Esophagus (tissue), 2 donors: ENCODE measurements around the gene KRTAP10-8. TPM values are rescaled to one million over a fixed set of nuclear protein-coding genes. Genes with fewer than 3 reads are reported as not detected.

Source experiments
- H3K27ac ChIP-seq, 2 donors: one replicate each; pipeline ENCODE4 v1.5.1; 2013; ENCODE audit warnings: low read depth in 2 of 2, mild to moderate bottlenecking in 2 of 2, inconsistent platforms in 1 of 2, low read length in 1 of 2, moderate library complexity in 1 of 2
- H3K27me3 ChIP-seq, 2 donors: one replicate each; pipeline ENCODE4 v1.6.1; 2013; ENCODE audit warnings: low read length in 2 of 2, control low read depth in 1 of 2, mild to moderate bottlenecking in 1 of 2; ENCODE audit not compliant: insufficient read depth in 2 of 2, control insufficient read depth in 1 of 2
- H3K36me3 ChIP-seq, 2 donors: one replicate each; pipeline ENCODE4 v1.6.1; 2013; ENCODE audit warnings: low read length in 1 of 2; ENCODE audit not compliant: control insufficient read depth in 2 of 2, insufficient read depth in 2 of 2
- H3K4me1 ChIP-seq, 2 donors: one replicate each; pipeline ENCODE4 v1.6.1; 2013; ENCODE audit warnings: low read length in 1 of 2; ENCODE audit not compliant: control insufficient read depth in 2 of 2, insufficient read depth in 2 of 2
- H3K4me3 ChIP-seq, 2 donors: one replicate each; pipeline ENCODE4 v1.5.1; 2013; ENCODE audit warnings: low read length in 2 of 2, mild to moderate bottlenecking in 2 of 2, low read depth in 1 of 2, moderate library complexity in 1 of 2
- H3K9me3 ChIP-seq, 2 donors: one replicate each; pipeline ENCODE4 v1.6.1; 2013; ENCODE audit warnings: mild to moderate bottlenecking in 2 of 2, low read depth in 1 of 2, low read length in 1 of 2, moderate library complexity in 1 of 2; ENCODE audit not compliant: control insufficient read depth in 2 of 2, insufficient read depth in 1 of 2
- WGBS, 2 donors: extraction: QIAGEN DNeasy Blood & Tissue Kit; methylation state at CpG; one replicate each; pipeline ENCODE4 v1.1.7; 2013; 5-methylcytosine and 5-hydroxymethylcytosine counted together
- polyA plus RNA-seq, 2 donors: library from polyadenylated mRNA; stranded (reverse); fragments of 200-250 nt; gene quantifications; one replicate each; pipeline ENCODE4 v1.2.3, GENCODE V29; 2013
- donor health status: healthy with polysubstance abuse.
- donor health status: Bipolar disorder and iron deficiency.

Gene KRTAP10-8, protein sequence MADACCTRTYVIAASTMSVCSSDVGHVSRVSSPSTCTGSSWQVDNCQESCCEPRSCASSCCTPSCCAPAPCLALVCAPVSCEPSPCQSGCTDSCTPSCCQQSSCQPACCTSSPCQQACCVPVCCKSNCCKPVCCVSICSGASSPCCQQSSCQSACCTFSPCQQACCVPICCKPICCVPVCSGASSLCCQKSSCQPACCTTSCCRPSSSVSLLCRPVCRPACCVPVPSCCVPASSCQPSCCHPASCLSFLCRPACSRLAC
- polyA plus RNA-seq, result not detected

- H3K36me3 ChIP-seq, result no peaks in the 10 kb centered on the region
- peaks cover 2 to 9% of the 10 kb centered on the region in 2 donors for H3K9me3 ChIP-seq
- 82 to 88% methylated on average over 8 of the region's 8 CpGs for WGBS, 2 donors
- no peaks in the 10 kb centered on the region for H3K27me3 ChIP-seq
- no peak within 1 kb of the TSS for H3K4me3 ChIP-seq
- no peak within 1 kb of the TSS for H3K27ac ChIP-seq
- no peaks in the 10 kb centered on the region for H3K4me1 ChIP-seq
Observed at GRCh38 chr21:44612029-44612486, at the start of gene KRTAP10-8. Gene KRTAP10-8, plus strand, starts transcription at chr21:44612079. Its CDS starts 22 bp downstream, at chr21:44612101.

DNA sequence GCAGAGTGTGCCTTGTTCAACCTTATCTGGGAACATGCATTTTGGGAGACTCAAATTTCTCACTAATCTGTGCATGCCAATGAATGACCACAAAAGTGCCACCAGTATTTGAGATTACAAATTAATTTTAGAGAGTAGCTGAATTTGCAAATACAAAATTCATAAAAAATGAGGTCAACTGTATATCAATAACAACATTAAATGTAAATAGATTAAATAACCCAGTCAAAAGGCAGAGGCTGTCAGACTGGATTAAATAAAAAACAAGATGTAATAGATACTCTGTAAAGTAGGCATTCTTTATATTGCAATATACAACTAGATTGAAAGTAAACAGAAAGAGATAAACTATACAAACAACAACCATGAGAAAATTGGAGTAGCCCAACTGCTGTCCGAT is 47.8 kb upstream of the KRTAP10-8 start:
- 95 to 98% methylated on average over 1 of the region's 1 CpG for WGBS, 2 donors
- H3K4me3 ChIP-seq, result no peak overlapping the region
- H3K27ac ChIP-seq, result no peak overlapping the region
- no peaks in the 10 kb centered on the region for H3K4me1 ChIP-seq
- H3K36me3 ChIP-seq, result no peaks in the 10 kb centered on the region
- peaks cover 0 to 2% of the 10 kb centered on the region in 2 donors for H3K9me3 ChIP-seq
- H3K27me3 ChIP-seq, result no peaks in the 10 kb centered on the region

- peaks cover 0 to 4% of the 10 kb centered on the region in 2 donors for H3K9me3 ChIP-seq
- H3K27ac ChIP-seq, result no peak overlapping the region
- no peak overlapping the region for H3K4me3 ChIP-seq
- no peaks in the 10 kb centered on the region for H3K4me1 ChIP-seq
- H3K27me3 ChIP-seq, result no peaks in the 10 kb centered on the region
- 0 to 21% methylated on average over 1 of the region's 1 CpG for WGBS, 2 donors
- no peaks in the 10 kb centered on the region for H3K36me3 ChIP-seq
Observed at GRCh38 chr21:44564886-44565598, 46.8 kb upstream of the KRTAP10-8 start.

- no peaks in the 10 kb centered on the region for H3K27me3 ChIP-seq
- no peak overlapping the region for H3K27ac ChIP-seq
- WGBS, 2 donors, result 40 to 46% methylated on average over 1 of the region's 1 CpG
- H3K9me3 ChIP-seq, result peaks cover 1 to 7% of the 10 kb centered on the region in 2 donors
- H3K36me3 ChIP-seq, result no peaks in the 10 kb centered on the region
- no peak overlapping the region for H3K4me3 ChIP-seq
- no peaks in the 10 kb centered on the region for H3K4me1 ChIP-seq
Observed at GRCh38 chr21:44566403-44566802, 45.5 kb upstream of the KRTAP10-8 start.

- WGBS, 2 donors, result 92% methylated on average over 18 of the region's 18 CpGs
- Histone ChIP-seq H3K27me3 (no peaks in the 10 kb centered on the region), H3K4me1 (no peaks in the 10 kb centered on the region), H3K27ac (no peak overlapping the region), H3K4me3 (no peak overlapping the region), H3K9me3 (peaks cover 7 to 10% of the 10 kb centered on the region in 2 donors), H3K36me3 (no peaks in the 10 kb centered on the region)
Observed at GRCh38 chr21:44567481-44568171, 44.3 kb upstream of the KRTAP10-8 start.

DNA sequence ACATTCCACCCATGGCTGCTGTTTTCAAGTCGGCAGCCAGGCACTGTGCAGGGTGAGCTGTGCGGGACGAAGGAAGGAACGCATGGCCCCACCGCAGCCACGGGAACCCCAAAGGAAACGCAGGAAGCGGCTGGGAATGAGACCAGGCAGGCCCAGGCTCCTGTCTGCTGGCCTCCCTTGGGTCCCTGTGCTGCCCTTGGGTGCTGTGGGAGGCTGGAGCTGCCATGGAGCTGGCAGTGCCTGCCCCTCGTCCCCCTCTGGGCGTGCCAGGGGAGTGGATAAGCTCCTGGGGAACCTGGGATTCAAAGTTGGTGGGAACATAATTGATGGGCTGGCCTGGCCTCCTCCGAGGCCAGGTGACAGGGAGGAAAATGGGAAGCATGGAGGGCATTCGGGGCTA is 43.6 kb upstream of the KRTAP10-8 start:
- Histone ChIP-seq H3K9me3 (peaks cover 7 to 10% of the 10 kb centered on the region in 2 donors), H3K4me3 (no peak overlapping the region), H3K36me3 (no peaks in the 10 kb centered on the region), H3K4me1 (no peaks in the 10 kb centered on the region), H3K27ac (no peak overlapping the region), H3K27me3 (no peaks in the 10 kb centered on the region)
- WGBS, 2 donors, result 68 to 69% methylated on average over 12 of the region's 12 CpGs

DNA sequence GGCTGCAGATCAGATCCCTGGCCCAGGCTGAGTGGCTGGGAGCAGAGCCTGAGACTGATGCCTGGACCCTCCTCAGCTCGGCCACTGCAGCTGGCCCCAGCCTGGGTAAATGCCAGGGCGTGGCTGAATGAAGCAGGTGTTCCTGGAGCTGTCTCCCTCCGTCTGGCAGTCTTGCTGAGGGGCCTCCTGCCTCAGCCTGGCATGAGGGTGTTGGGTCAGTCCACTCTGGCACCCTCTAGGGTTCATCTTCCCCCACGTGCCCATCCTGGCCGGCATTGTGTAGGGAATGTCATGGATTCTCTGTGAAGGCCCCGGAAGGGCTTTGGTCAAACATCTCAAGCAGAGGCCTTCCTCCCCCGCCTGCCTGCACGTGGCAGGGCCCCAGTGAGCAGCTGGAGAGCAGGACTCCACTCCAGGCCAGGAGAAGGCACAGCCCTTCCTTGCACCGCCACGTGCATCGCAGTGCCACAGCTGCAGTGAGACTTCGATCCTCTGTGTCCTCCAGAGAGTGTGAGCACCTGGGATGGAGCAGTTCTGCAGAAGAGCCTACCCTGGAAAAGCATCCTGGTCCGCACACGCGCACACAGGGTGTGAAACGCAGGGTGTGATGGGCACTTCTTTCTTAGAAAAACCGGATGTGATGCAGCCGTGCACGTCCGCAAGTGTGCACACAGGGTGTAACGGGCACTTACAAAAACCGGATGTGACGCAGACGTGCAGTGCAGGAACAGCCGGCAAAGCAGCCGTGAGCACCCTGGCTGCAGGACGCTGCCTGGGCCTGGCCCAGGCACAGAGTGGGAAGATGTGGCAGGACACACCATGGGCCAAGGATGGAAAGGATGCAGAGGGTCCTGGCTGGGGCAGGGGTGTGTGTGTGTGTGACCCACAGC is 43.0 kb upstream of the KRTAP10-8 start:
- Histone ChIP-seq H3K27ac (no peak overlapping the region), H3K4me1 (no peaks in the 10 kb centered on the region), H3K9me3 (peaks cover 7 to 10% of the 10 kb centered on the region in 2 donors), H3K27me3 (no peaks in the 10 kb centered on the region), H3K4me3 (no peak overlapping the region), H3K36me3 (no peaks in the 10 kb centered on the region)
- 76 to 77% methylated on average over 27 of the region's 27 CpGs for WGBS, 2 donors

DNA sequence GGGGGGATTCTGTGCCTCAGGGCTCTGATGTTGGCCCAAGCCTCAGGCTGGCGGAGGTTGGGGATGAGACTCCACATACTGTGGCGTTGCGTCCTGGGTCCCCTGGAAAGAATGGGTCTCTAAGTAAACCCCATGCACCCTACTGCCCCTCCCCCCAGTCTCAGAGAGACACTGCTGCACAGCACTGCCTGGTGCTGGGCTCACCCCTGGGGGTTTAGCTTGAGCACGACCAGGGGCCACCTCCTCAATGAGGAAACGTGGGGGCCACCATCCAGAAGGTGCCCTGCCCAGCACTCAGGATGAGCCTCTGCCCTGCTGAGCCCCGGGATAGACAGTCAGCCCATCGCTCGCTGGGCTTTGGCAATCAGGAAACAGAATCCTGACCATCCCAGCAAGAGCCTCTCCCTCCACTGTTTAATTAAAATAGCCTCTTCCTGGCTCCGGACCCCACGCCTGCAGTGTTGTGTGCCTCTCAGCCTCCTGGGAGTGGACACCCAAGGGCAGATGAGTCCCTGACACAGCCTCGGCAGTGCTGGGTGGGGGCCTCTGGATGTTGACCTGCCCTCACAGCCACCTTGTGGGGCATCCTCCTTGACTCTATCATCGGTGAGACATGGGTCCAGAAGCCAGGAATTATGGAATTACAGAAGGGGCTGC is 41.9 kb upstream of the KRTAP10-8 start:
- Histone ChIP-seq H3K4me1 (no peaks in the 10 kb centered on the region), H3K4me3 (no peak overlapping the region), H3K27me3 (no peaks in the 10 kb centered on the region), H3K27ac (no peak overlapping the region), H3K9me3 (peaks cover 7 to 10% of the 10 kb centered on the region in 2 donors), H3K36me3 (no peaks in the 10 kb centered on the region)
- WGBS, 2 donors, result 75 to 83% methylated on average over 12 of the region's 12 CpGs
